Nephron (organoid): ENCODE measurements around the gene LGALS7.
"Not testable (repeated sequence)": the region's sequence is repeated elsewhere in the genome, so short reads cannot be mapped to it uniquely, and the experiment has no call there.

ENCODE experiments used
- H3K27ac Mint-ChIP-seq, 3 experiments: 2 replicates each; pipeline ENCODE4 v1.8.0; 2020; ENCODE audit warnings: mixed read lengths in 3 of 3, mild to moderate bottlenecking in 2 of 3, moderate library complexity in 1 of 3
- H3K27me3 Mint-ChIP-seq: 2 replicates; pipeline ENCODE4 v1.8.0; 2021; ENCODE audit warnings: low read depth, mild to moderate bottlenecking, moderate library complexity, mixed read lengths
- H3K36me3 Mint-ChIP-seq: 2 replicates; pipeline ENCODE4 v1.8.0; 2020; ENCODE audit warnings: low read depth, mixed read lengths
- H3K4me1 Mint-ChIP-seq: 2 replicates; pipeline ENCODE4 v1.8.0; 2020; ENCODE audit warnings: mixed read lengths
- H3K4me3 Mint-ChIP-seq, 3 experiments: 2 replicates each; pipeline ENCODE4 v1.8.0; 2020; ENCODE audit warnings: mild to moderate bottlenecking in 3 of 3, mixed read lengths in 3 of 3, moderate library complexity in 2 of 3
- H3K9me3 Mint-ChIP-seq: 2 replicates; pipeline ENCODE4 v1.8.0; 2020; ENCODE audit warnings: mixed read lengths
- CTCF ChIP-seq, 3 experiments: fragments of 200-600 bp; sonication (generic); IDR thresholded peaks; one replicate each; pipeline ENCODE4 v1.5.0; 2021; ENCODE audit warnings: antibody characterized with exemption in 3 of 3; ENCODE audit not compliant: unreplicated experiment in 3 of 3

The LGALS7 gene

DNA sequence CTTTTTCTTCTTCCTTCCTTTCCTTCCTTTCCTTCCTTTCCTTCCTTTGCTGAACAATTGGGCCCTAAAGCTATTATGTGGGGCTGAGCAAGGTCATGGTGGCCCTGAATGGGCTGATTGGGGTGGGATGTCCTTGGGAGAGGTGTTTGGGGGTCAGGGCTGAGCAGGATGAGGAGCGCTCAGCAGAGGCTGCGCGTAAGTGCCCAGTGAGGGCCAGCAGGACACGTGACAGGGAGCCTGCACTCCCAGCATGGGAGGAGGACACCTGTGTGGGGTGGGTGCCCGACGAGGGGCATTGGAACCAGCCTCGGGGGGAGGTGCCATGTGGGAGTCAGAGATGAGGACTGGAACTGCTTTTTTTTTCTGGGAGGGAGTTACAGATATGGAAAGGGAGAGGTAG lies 5.4 kb upstream of the LGALS7 start:
- TF ChIP-seq CTCF (IDR thresholded peaks at IDR 0.05; ENCODE audit: unreplicated experiment in 3 of 3) = no peak
- H3K27me3 Mint-ChIP-seq = peaks cover 28% of the 10 kb centered on the region
- no peaks in the 10 kb centered on the region for H3K36me3 Mint-ChIP-seq
- H3K4me3 Mint-ChIP-seq = no peak overlapping the region
- no peak overlapping the region for H3K27ac Mint-ChIP-seq
- no peaks in the 10 kb centered on the region for H3K9me3 Mint-ChIP-seq
- no peaks in the 10 kb centered on the region for H3K4me1 Mint-ChIP-seq

DNA sequence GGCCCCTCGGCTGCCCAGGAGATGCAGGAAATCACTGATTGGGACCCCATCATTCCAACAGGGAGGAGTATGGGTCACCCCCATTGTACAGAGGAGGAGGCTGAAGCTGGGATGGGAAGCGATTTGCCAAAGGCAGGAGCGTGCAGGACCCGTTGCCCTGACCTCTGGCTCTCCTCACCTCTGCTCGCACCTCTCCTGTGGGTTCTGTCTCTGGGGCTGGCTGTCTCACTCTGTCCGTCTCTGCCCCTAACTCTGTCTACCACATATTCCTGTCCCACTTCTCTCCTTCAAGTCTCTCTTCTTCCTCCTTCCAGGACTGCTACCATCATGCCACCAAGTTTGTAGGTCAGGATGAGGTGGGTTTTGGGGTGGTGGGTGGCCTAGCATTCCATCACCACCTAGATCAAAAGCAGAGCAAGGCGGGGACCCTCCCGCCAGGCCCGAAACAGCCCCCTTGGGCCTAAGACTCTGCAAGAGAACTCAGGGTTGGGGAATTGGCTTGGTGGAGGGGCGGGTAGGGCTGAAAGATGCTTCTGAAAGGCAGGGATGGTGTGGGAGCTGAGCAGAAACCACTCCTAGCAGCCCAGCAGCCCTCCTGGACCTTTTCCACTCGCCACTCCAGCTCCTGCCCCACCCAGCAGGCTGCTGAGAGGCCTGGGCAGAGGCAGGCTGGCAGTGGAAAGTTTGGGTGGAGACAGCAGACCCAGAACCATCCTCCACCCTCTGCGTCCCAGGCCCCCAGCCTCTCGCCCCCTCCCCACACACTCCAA lies 1.0 kb upstream of the LGALS7 start:
- H3K27ac Mint-ChIP-seq = no peak overlapping the region
- no peaks in the 10 kb centered on the region for H3K36me3 Mint-ChIP-seq
- no peak overlapping the region for H3K4me3 Mint-ChIP-seq
- TF ChIP-seq CTCF (IDR thresholded peaks at IDR 0.05; ENCODE audit: unreplicated experiment in 3 of 3) = no peak
- H3K4me1 Mint-ChIP-seq = no peaks in the 10 kb centered on the region
- no peaks in the 10 kb centered on the region for H3K9me3 Mint-ChIP-seq
- H3K27me3 Mint-ChIP-seq = peaks cover 10% of the 10 kb centered on the region

DNA sequence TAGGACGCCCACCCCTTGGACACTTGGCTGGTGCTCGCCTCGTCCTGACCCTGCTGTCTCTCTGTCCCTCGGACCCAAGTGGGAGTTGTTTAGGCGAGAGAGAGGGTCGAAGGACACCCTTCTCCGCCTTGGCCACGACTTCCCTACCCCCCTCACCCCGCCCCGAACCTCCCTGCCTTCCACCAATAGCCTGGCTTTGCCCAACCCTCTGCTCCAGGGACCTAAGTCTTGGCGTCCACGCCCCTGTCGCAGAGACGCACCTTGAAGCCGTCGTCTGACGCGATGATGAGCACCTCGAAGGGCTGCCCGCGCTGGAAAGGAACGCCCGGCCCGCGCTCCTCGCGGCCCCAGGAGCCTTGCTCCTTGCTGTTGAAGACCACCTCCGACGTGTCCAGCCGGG lies 1.7 kb downstream of the LGALS7 start:
- H3K27ac Mint-ChIP-seq, H3K27me3 Mint-ChIP-seq, H3K36me3 Mint-ChIP-seq, H3K9me3 Mint-ChIP-seq, H3K4me3 Mint-ChIP-seq, H3K4me1 Mint-ChIP-seq: not testable (repeated sequence)

- H3K4me3 Mint-ChIP-seq, H3K4me1 Mint-ChIP-seq, H3K27me3 Mint-ChIP-seq, H3K9me3 Mint-ChIP-seq, H3K27ac Mint-ChIP-seq, H3K36me3 Mint-ChIP-seq: not testable (repeated sequence)
Observed at GRCh38 chr19:38770949-38771275, 2.4 kb downstream of the LGALS7 start.

DNA sequence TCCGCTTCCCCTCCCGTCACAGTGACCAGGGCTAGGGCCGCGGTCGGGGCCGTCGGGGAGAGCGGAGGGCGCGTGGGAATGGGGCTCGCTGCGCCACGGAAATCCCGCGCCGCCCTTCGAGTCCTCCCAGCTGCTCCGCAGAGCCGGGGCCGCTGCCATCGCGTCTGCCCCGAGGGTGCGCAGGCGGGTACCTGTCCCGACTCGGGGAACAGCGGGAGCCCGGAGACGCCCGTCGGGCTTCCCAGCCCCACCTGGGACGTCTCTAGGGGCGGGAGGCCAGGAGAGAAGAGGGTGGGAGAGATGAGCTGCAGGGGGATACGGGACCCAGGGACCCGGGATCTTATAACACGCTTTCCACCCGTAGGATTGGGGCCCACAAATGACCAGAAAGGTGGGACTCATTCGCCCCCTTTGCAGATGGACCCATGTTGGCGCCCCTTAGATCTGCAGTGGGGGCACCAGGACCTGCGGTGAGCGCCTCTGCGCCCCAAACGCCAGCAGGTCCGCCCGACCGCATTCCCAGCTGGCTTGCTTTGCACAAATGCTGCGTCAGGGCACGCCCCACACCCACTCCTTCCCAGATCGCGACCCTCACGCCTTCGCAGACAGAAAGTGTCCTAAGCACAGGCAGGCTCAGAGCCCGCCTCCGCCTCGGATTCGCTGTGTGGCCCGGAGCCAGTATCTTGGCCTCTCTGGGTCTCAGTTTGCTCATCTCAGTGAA lies 2.9 kb downstream of the LGALS7 start:
- not testable (repeated sequence) for H3K4me1 Mint-ChIP-seq, H3K9me3 Mint-ChIP-seq, H3K27ac Mint-ChIP-seq, H3K27me3 Mint-ChIP-seq, H3K4me3 Mint-ChIP-seq, H3K36me3 Mint-ChIP-seq

- peaks cover 4% of the 10 kb centered on the region for H3K9me3 Mint-ChIP-seq
- H3K4me1 Mint-ChIP-seq = no peaks in the 10 kb centered on the region
- peak overlapping the region in 1 of 3 experiments; percentile 11 for H3K4me3 Mint-ChIP-seq
- no peaks in the 10 kb centered on the region for H3K27me3 Mint-ChIP-seq
- peak overlapping the region in 1 of 3 experiments; percentile 34 for H3K27ac Mint-ChIP-seq
- H3K36me3 Mint-ChIP-seq = no peaks in the 10 kb centered on the region
- TF ChIP-seq CTCF (IDR thresholded peaks at IDR 0.05; ENCODE audit: unreplicated experiment in 3 of 3) = peak; percentile 59 to 78 (median 76)
Observed at GRCh38 chr19:38769635-38770211, 3.6 kb downstream of the LGALS7 start.

GRCh38 chr19:38766276-38767047 lies 6.9 kb downstream of the LGALS7 start:
- Mint-ChIP-seq H3K36me3 (no peaks in the 10 kb centered on the region), H3K27me3 (no peaks in the 10 kb centered on the region), H3K4me1 (no peaks in the 10 kb centered on the region), H3K9me3 (peaks cover 4% of the 10 kb centered on the region), H3K27ac (peak overlapping the region in 1 of 3 experiments; percentile 63), H3K4me3 (no peak overlapping the region)
- TF ChIP-seq CTCF (IDR thresholded peaks at IDR 0.05; ENCODE audit: unreplicated experiment in 3 of 3) = no peak
